HEK293 (cell line): Measurements from ENCODE around the gene PRG2.

ENCODE experiments used
- CTCF ChIA-PET: fragments of 350-600 bp; formaldehyde crosslinking; extraction: SDS; loops from one replicate; lab custom pipeline; 2021; ENCODE audit warnings: antibody characterized with exemption; lab: Yijun Ruan, JAX
- POLR2A ChIA-PET: fragments of 300-600 bp; formaldehyde crosslinking; extraction: SDS; loops from one replicate; lab custom pipeline; 2020; ENCODE audit warnings: antibody characterized with exemption, inconsistent platforms; lab: Yijun Ruan, JAX
- H3K27ac ChIP-seq: fragments of 200-500 bp; sonication (Bioruptor generic); 2 replicates; pipeline ENCODE4 v1.5.1; 2014; ENCODE audit warnings: low read depth, low read length, control low read depth, inconsistent platforms; ENCODE audit errors: extremely low read depth
- H3K36me3 ChIP-seq, 2 experiments: fragments of 200-500 bp in 1 of 2; sonication (Bioruptor generic) in 1 of 2; 1 replicate in 1 of 2; 2 replicates in 1 of 2; pipeline ENCODE4 v1.5.1; 2014 to 2017; ENCODE audit warnings: inconsistent platforms in 2 of 2, low read length in 2 of 2; ENCODE audit not compliant: control insufficient read depth in 2 of 2, insufficient read depth in 1 of 2
- H3K4me1 ChIP-seq: fragments of 200-500 bp; sonication (Bioruptor generic); 2 replicates; pipeline ENCODE4 v1.5.1; 2014; ENCODE audit warnings: mild to moderate bottlenecking, low read length, inconsistent platforms; ENCODE audit not compliant: control insufficient read depth, insufficient read depth
- H3K4me3 ChIP-seq: 2 replicates; pipeline ENCODE4 v1.5.1; 2011; ENCODE audit warnings: low read depth, mild to moderate bottlenecking, control low read depth, low read length, moderate library complexity
- H3K9me3 ChIP-seq: fragments of 200-500 bp; sonication (Bioruptor generic); 2 replicates; pipeline ENCODE4 v1.5.1; 2014; ENCODE audit warnings: low read depth, low read length, inconsistent platforms; ENCODE audit not compliant: control insufficient read depth, insufficient read depth
- KLF9 ChIP-seq: fragments of 450-650 bp; formaldehyde crosslinking; IDR thresholded peaks from 2 replicates; pipeline ENCODE4 v1.5.1; 2016; ENCODE audit warnings: missing biosample characterization, missing genetic modification characterization, low read depth
- MZF1 ChIP-seq: fragments of 450-650 bp; formaldehyde crosslinking; IDR thresholded peaks from 2 replicates; pipeline ENCODE4 v1.5.1; 2017; ENCODE audit warnings: missing biosample characterization, missing genetic modification characterization, borderline replicate concordance
- OVOL3 ChIP-seq: fragments of 450-650 bp; formaldehyde crosslinking; IDR thresholded peaks from 2 replicates; pipeline ENCODE4 v1.5.1; 2016; ENCODE audit warnings: missing biosample characterization, missing genetic modification characterization
- SALL2 ChIP-seq: fragments of 450-650 bp; formaldehyde crosslinking; IDR thresholded peaks from 2 replicates; pipeline ENCODE4 v1.5.0; 2017; ENCODE audit warnings: missing biosample characterization, mild to moderate bottlenecking, missing genetic modification characterization, borderline replicate concordance
- ZBTB48 ChIP-seq: fragments of 450-650 bp; formaldehyde crosslinking; IDR thresholded peaks from 2 replicates; pipeline ENCODE4 v1.5.1; 2016; ENCODE audit warnings: missing biosample characterization, missing genetic modification characterization
- ZFP3 ChIP-seq: fragments of 450-650 bp; formaldehyde crosslinking; IDR thresholded peaks from 2 replicates; pipeline ENCODE4 v1.5.1; 2016; ENCODE audit warnings: low read depth, missing biosample characterization, missing genetic modification characterization
- ZFP37 ChIP-seq: fragments of 450-650 bp; formaldehyde crosslinking; IDR thresholded peaks from 2 replicates; pipeline ENCODE4 v1.5.1; 2016; ENCODE audit warnings: missing biosample characterization, missing genetic modification characterization
- ZNF10 ChIP-seq: fragments of 450-650 bp; formaldehyde crosslinking; IDR thresholded peaks from 2 replicates; pipeline ENCODE4 v1.5.1; 2017; ENCODE audit warnings: missing biosample characterization, missing genetic modification characterization
- ZNF138 ChIP-seq: fragments of 450-650 bp; formaldehyde crosslinking; IDR thresholded peaks from 2 replicates; pipeline ENCODE4 v1.5.1; 2016; ENCODE audit warnings: missing biosample characterization, missing genetic modification characterization, borderline replicate concordance
- ZNF2 ChIP-seq: fragments of 450-650 bp; formaldehyde crosslinking; IDR thresholded peaks from 2 replicates; pipeline ENCODE4 v1.5.1; 2016; ENCODE audit warnings: missing biosample characterization, missing genetic modification characterization
- ZNF214 ChIP-seq: fragments of 450-650 bp; formaldehyde crosslinking; IDR thresholded peaks from 2 replicates; pipeline ENCODE4 v1.5.1; 2017; ENCODE audit warnings: missing biosample characterization, mild to moderate bottlenecking, missing genetic modification characterization, borderline replicate concordance
- ZNF221 ChIP-seq: fragments of 450-650 bp; formaldehyde crosslinking; IDR thresholded peaks from 2 replicates; pipeline ENCODE4 v1.5.1; 2017; ENCODE audit warnings: missing biosample characterization, missing genetic modification characterization, borderline replicate concordance
- ZNF223 ChIP-seq: fragments of 450-650 bp; formaldehyde crosslinking; IDR thresholded peaks from 2 replicates; pipeline ENCODE4 v1.5.1; 2016; ENCODE audit warnings: missing biosample characterization, missing genetic modification characterization
- ZNF24 ChIP-seq: fragments of 450-650 bp; formaldehyde crosslinking; IDR thresholded peaks from 2 replicates; pipeline ENCODE4 v1.5.1; 2016; ENCODE audit warnings: missing biosample characterization, missing genetic modification characterization
- ZNF311 ChIP-seq: fragments of 450-650 bp; formaldehyde crosslinking; IDR thresholded peaks from 2 replicates; pipeline ENCODE4 v1.5.1; 2017; ENCODE audit warnings: missing biosample characterization, missing genetic modification characterization, borderline replicate concordance
- ZNF416 ChIP-seq: fragments of 450-650 bp; formaldehyde crosslinking; IDR thresholded peaks from 2 replicates; pipeline ENCODE4 v1.5.1; 2016; ENCODE audit warnings: missing biosample characterization, missing genetic modification characterization
- ZNF510 ChIP-seq: fragments of 450-650 bp; formaldehyde crosslinking; IDR thresholded peaks from 2 replicates; pipeline ENCODE4 v1.5.1; 2018; ENCODE audit warnings: mild to moderate bottlenecking, missing genetic modification characterization, missing biosample characterization; ENCODE audit not compliant: insufficient replicate concordance
- ZNF530 ChIP-seq: fragments of 450-650 bp; formaldehyde crosslinking; IDR thresholded peaks from 2 replicates; pipeline ENCODE4 v1.5.1; 2016; ENCODE audit warnings: low read depth, missing biosample characterization, missing genetic modification characterization
- ZNF654 ChIP-seq: fragments of 450-650 bp; formaldehyde crosslinking; IDR thresholded peaks from 2 replicates; pipeline ENCODE4 v1.5.1; 2016; ENCODE audit warnings: low read depth, missing biosample characterization, missing genetic modification characterization
- ZNF792 ChIP-seq: fragments of 450-650 bp; formaldehyde crosslinking; IDR thresholded peaks from 2 replicates; pipeline ENCODE4 v1.5.1; 2016; ENCODE audit warnings: missing biosample characterization, missing genetic modification characterization
- TF ChIP-seq, protein P1 (sequence below): fragments of 450-650 bp; formaldehyde crosslinking; IDR thresholded peaks from 2 replicates; pipeline ENCODE4 v1.5.1; 2016; ENCODE audit warnings: missing biosample characterization, missing genetic modification characterization
- TF ChIP-seq, protein P2 (sequence below): fragments of 450-650 bp; formaldehyde crosslinking; IDR thresholded peaks from 2 replicates; pipeline ENCODE4 v1.5.1; 2016; ENCODE audit warnings: missing biosample characterization, missing genetic modification characterization
- TF ChIP-seq, protein P3 (sequence below): fragments of 450-650 bp; formaldehyde crosslinking; IDR thresholded peaks from 2 replicates; pipeline ENCODE4 v1.5.1; 2017; ENCODE audit warnings: missing biosample characterization, mild to moderate bottlenecking, missing genetic modification characterization, moderate library complexity
- TF ChIP-seq, protein P4 (sequence below): fragments of 450-650 bp; IDR thresholded peaks from 2 replicates; pipeline ENCODE4 v1.5.1; 2018; ENCODE audit warnings: missing biosample characterization, missing genetic modification characterization
- TF ChIP-seq, protein P5 (sequence below): fragments of 450-650 bp; formaldehyde crosslinking; IDR thresholded peaks from 2 replicates; pipeline ENCODE4 v1.5.1; 2016; ENCODE audit warnings: missing biosample characterization, missing genetic modification characterization

The PRG2 gene

DNA sequence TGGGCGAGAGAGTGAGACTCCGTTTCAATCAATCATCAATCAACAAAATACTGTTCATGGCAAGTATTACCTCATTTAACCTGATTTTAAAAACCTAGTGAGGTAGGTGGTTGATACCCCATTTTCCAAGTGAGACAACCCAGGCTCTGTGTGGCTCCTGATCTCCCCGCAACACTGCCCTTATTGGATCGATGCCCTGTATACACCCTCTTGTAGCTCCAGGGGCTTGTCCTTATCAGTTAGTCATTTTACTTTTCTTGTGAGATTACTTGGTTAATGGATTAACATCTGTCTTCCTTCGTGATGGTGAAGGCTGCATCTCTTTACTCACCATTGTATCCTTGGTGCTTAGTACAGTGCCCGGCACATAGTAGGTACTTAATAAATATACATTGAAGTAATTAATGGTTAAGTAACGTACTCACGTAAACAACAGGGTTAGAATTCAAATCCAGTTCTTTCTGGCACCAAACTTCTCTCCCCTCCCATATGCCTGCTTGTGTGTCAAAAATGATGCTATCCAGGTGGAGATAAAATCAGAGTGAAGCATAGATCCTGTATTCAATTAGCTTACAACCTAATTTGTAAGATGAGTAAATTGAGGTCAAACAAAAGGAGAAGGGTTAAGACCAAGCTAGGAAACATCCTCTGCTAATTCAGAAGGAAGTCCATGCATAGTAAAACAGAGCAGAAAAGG lies 1.8 kb upstream of the PRG2 start:
- H3K36me3 ChIP-seq = no peaks in the 10 kb centered on the region
- TF ChIP-seq ZNF223 (tag by site-specific recombination) (no peak), OVOL3 (tag by site-specific recombination) (no peak), ZNF510 (tag by site-specific recombination) (no peak), SALL2 (tag by site-specific recombination) (no peak), MZF1 (tag by site-specific recombination) (no peak), ZNF214 (tag by site-specific recombination) (no peak), ZNF2 (tag by site-specific recombination) (no peak)
- TF ChIP-seq, protein P1, sequence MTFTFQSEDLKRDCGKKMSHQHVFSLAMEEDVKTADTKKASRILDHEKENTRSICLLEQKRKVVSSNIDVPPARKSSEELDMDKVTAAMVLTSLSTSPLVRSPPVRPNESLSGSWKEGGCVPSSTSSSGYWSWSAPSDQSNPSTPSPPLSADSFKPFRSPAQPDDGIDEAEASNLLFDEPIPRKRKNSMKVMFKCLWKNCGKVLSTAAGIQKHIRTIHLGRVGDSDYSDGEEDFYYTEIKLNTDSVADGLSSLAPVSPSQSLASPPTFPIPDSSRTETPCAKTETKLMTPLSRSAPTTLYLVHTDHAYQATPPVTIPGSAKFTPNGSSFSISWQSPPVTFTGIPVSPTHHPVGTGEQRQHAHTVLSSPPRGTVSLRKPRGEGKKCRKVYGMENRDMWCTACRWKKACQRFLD = no peak
- no peaks in the 10 kb centered on the region for H3K4me1 ChIP-seq
- no peaks in the 10 kb centered on the region for H3K9me3 ChIP-seq
- ChIA-PET POLR2A (no interaction called here), CTCF (interaction anchor here (0.7 to 1.0 kb wide), 2 partner anchors 101 to 157 kb away, joined by 3 read pairs; no protein-coding TSS in a partner anchor)
- H3K4me3 ChIP-seq = no peak overlapping the region
- no peak overlapping the region for H3K27ac ChIP-seq

DNA sequence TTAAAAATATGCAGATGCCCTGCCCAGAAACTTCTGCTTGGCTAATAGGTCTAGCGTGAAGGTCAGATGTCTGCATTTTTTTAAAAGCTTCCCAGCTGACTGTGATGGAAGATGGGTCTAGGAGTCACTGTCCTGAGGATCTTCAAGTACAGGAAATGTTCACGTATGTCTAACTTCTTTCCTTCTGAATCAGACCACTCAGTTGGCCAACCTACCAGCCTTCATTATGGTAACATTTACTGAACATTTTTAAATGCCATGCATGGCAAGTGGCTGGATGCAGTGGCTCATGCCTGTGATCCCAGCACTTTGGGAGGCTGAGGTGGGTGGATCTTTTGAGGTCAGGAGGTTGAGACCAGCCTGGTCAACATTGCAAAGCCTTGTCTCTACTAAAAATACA lies 1.1 kb upstream of the PRG2 start:
- POLR2A ChIA-PET = no interaction called here
- no peak overlapping the region for H3K27ac ChIP-seq
- no peaks in the 10 kb centered on the region for H3K9me3 ChIP-seq
- no peaks in the 10 kb centered on the region for H3K36me3 ChIP-seq
- H3K4me3 ChIP-seq = no peak overlapping the region
- no peaks in the 10 kb centered on the region for H3K4me1 ChIP-seq
- TF ChIP-seq, protein P2, sequence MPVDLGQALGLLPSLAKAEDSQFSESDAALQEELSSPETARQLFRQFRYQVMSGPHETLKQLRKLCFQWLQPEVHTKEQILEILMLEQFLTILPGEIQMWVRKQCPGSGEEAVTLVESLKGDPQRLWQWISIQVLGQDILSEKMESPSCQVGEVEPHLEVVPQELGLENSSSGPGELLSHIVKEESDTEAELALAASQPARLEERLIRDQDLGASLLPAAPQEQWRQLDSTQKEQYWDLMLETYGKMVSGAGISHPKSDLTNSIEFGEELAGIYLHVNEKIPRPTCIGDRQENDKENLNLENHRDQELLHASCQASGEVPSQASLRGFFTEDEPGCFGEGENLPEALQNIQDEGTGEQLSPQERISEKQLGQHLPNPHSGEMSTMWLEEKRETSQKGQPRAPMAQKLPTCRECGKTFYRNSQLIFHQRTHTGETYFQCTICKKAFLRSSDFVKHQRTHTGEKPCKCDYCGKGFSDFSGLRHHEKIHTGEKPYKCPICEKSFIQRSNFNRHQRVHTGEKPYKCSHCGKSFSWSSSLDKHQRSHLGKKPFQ = no peak
- TF ChIP-seq ZNF24 (tag by site-specific recombination) (no peak), ZNF10 (no peak), ZNF311 (tag by site-specific recombination) (no peak), ZNF416 (no peak), ZFP37 (tag by site-specific recombination) (no peak)
- TF ChIP-seq, protein P3, sequence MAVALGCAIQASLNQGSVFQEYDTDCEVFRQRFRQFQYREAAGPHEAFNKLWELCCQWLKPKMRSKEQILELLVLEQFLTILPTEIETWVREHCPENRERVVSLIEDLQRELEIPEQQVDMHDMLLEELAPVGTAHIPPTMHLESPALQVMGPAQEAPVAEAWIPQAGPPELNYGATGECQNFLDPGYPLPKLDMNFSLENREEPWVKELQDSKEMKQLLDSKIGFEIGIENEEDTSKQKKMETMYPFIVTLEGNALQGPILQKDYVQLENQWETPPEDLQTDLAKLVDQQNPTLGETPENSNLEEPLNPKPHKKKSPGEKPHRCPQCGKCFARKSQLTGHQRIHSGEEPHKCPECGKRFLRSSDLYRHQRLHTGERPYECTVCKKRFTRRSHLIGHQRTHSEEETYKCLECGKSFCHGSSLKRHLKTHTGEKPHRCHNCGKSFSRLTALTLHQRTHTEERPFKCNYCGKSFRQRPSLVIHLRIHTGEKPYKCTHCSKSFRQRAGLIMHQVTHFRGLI (tag by site-specific recombination) = no peak
- TF ChIP-seq, all 188 proteins: peak for 0
- CTCF ChIA-PET = no interaction called here

DNA sequence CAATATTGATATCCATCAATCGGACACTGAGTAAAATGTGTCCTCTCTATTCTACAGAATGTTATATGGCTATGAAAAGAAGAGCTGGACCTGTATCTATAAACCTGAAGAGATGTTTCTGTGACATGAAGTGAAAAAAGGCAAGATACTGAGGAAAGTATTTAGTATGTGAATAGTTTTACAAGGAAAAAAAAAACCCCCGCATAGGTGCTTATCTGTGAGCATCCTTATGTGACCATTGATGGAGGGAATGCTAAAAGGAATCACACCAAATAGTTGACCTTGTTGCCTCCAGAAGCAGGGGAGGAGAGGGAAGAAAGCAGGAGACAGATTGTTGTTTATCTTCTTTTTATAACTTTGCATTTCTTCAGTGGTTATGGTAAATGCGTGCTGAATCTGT lies 661 bp upstream of the PRG2 start:
- TF ChIP-seq ZNF530 (tag by site-specific recombination) (no peak), ZNF792 (tag by site-specific recombination) (no peak), ZBTB48 (no peak), KLF9 (no peak), ZNF654 (tag by site-specific recombination) (no peak), ZNF221 (tag by site-specific recombination) (no peak), ZFP3 (tag by site-specific recombination) (no peak), ZNF138 (tag by site-specific recombination) (no peak)
- TF ChIP-seq, protein P4, sequence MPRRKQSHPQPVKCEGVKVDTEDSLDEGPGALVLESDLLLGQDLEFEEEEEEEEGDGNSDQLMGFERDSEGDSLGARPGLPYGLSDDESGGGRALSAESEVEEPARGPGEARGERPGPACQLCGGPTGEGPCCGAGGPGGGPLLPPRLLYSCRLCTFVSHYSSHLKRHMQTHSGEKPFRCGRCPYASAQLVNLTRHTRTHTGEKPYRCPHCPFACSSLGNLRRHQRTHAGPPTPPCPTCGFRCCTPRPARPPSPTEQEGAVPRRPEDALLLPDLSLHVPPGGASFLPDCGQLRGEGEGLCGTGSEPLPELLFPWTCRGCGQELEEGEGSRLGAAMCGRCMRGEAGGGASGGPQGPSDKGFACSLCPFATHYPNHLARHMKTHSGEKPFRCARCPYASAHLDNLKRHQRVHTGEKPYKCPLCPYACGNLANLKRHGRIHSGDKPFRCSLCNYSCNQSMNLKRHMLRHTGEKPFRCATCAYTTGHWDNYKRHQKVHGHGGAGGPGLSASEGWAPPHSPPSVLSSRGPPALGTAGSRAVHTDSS = no peak
- TF ChIP-seq, protein P5, sequence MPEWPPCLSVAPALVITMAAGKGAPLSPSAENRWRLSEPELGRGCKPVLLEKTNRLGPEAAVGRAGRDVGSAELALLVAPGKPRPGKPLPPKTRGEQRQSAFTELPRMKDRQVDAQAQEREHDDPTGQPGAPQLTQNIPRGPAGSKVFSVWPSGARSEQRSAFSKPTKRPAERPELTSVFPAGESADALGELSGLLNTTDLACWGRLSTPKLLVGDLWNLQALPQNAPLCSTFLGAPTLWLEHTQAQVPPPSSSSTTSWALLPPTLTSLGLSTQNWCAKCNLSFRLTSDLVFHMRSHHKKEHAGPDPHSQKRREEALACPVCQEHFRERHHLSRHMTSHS (tag by site-specific recombination) = no peak
- POLR2A ChIA-PET = no interaction called here
- Histone ChIP-seq H3K27ac (no peak overlapping the region), H3K4me3 (no peak overlapping the region), H3K36me3 (no peaks in the 10 kb centered on the region), H3K4me1 (no peaks in the 10 kb centered on the region), H3K9me3 (no peaks in the 10 kb centered on the region)
- CTCF ChIA-PET = no interaction called here
